Transverse colon (tissue), 4 donors: ENCODE measurements around the gene EBF3.

Experiments
- EP300 ChIP-seq: sonication (generic); formaldehyde crosslinking; IDR thresholded peaks from one replicate; pipeline ENCODE4 v1.6.1; 2017; ENCODE audit warnings: antibody characterized with exemption, low read depth
- POLR2A ChIP-seq: fragments of 450-650 bp; IDR thresholded peaks from one replicate; pipeline ENCODE4 v1.6.1; 2016; ENCODE audit warnings: antibody characterized with exemption, mild to moderate bottlenecking, moderate library complexity
- POLR2AphosphoS5 ChIP-seq, 3 donors: sonication (generic); formaldehyde crosslinking; IDR thresholded peaks; one replicate each; pipeline ENCODE4 v1.6.1; 2016; ENCODE audit warnings: antibody characterized with exemption in 3 of 3
- TF ChIP-seq, protein P1 (sequence below), 5 experiments: fragments of 200-600 bp in 3 of 5; fragments of 450-650 bp in 2 of 5; sonication (generic) in 3 of 5; IDR thresholded peaks; 1 replicate in 2 of 5; 2 replicates in 3 of 5; pipeline ENCODE4 v1.5.1; 2016 to 2017; ENCODE audit warnings: antibody characterized with exemption in 5 of 5, inconsistent platforms in 3 of 5, mild to moderate bottlenecking in 2 of 5, moderate library complexity in 1 of 5

DNA sequence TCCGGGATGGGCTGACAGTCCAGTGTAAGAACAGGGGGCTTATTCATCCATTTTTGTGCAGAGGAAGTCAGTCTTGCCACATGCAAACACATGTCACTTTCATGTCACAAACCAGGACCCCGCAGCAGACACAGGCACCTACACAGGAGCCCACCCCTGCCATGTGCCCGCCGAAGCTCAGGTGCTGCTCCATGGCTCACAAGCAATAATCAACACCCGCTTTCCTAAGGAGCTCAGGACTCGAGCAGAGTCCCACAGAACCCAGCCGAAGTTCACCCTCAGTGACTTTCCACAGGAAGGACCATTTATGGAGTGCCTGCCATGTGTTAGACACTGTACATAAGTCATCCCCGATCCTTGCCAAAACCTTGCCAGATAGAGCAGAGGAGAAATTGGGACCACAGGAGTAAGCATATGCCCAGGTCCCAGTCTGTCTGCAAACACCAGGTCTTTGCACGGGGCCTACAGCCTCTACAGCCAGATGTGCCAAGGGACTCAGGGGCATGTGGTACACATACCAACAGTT is 99.4 kb downstream of the EBF3 start:
- TF ChIP-seq, protein P1, sequence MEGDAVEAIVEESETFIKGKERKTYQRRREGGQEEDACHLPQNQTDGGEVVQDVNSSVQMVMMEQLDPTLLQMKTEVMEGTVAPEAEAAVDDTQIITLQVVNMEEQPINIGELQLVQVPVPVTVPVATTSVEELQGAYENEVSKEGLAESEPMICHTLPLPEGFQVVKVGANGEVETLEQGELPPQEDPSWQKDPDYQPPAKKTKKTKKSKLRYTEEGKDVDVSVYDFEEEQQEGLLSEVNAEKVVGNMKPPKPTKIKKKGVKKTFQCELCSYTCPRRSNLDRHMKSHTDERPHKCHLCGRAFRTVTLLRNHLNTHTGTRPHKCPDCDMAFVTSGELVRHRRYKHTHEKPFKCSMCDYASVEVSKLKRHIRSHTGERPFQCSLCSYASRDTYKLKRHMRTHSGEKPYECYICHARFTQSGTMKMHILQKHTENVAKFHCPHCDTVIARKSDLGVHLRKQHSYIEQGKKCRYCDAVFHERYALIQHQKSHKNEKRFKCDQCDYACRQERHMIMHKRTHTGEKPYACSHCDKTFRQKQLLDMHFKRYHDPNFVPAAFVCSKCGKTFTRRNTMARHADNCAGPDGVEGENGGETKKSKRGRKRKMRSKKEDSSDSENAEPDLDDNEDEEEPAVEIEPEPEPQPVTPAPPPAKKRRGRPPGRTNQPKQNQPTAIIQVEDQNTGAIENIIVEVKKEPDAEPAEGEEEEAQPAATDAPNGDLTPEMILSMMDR (IDR thresholded peaks at IDR 0.05) = no peak
- TF ChIP-seq POLR2A = no peak
- no peak for TF ChIP-seq POLR2AphosphoS5 (IDR thresholded peaks at IDR 0.05)
- no peak for TF ChIP-seq EP300
